GM12878 (cell line): Measurements from ENCODE around the gene C3. TPM values are rescaled to one million over a fixed set of nuclear protein-coding genes. Genes with fewer than 3 reads are reported as not detected.

ENCODE experiments used
- ATAC-seq: fragments of 200-7000 bp; cut with Tn5 transposase; 3 replicates; pipeline ENCODE4 v1.9.1; 2020; ENCODE audit warnings: mild to moderate bottlenecking, moderate library complexity
- BruUV-seq: library from RNA; stranded (reverse); fragments of 400-500 nt; replicated peaks from 2 replicates; lab custom pipeline; 2021; lab: Mats Ljungman, UMichigan
- CTCF ChIA-PET: fragments of 300-600 bp; sonication (Branson Sonifier 250); formaldehyde crosslinking; extraction: SDS; loops from one replicate; lab custom pipeline; 2021; ENCODE audit warnings: inconsistent platforms; lab: Yijun Ruan, JAX
- POLR2A ChIA-PET: fragments of 350-600 bp; formaldehyde crosslinking; extraction: SDS; loops from one replicate; lab custom pipeline; 2021; ENCODE audit warnings: inconsistent platforms; lab: Charles Lee
- RAD21 ChIA-PET: fragments of 300-600 bp; sonication (Branson Sonifier 250); formaldehyde crosslinking; loops from one replicate; lab custom pipeline; 2023; ENCODE audit warnings: antibody characterized with exemption; ENCODE audit not compliant: unreplicated experiment; lab: Charles Lee
- SMC1A ChIA-PET: fragments of 300-600 bp; sonication (Branson Sonifier 250); formaldehyde crosslinking; loops from one replicate; lab custom pipeline; 2023; ENCODE audit not compliant: unreplicated experiment, uncharacterized antibody; lab: Charles Lee
- DNase-seq: peaks from one replicate; pipeline ENCODE4 v3.0.0-alpha.2; 2011; ENCODE audit warnings: low read depth, low spot score
- FAIRE-seq: peaks from 3 replicates; lab custom pipeline; 2011; peaks lifted over from hg19 to GRCh38; lab: Jason Lieb, UNC
- H2AFZ ChIP-seq: 2 replicates; pipeline ENCODE4 v1.6.0; 2011; ENCODE audit warnings: low read depth, low read length, control low read depth; ENCODE audit not compliant: control insufficient read depth
- H3K27ac ChIP-seq: 2 replicates; pipeline ENCODE4 v1.5.1; 2011; ENCODE audit warnings: control low read depth; ENCODE audit not compliant: control insufficient read depth, insufficient read depth
- H3K27me3 ChIP-seq, 2 experiments: replicated peaks in 1 of 2; 2 replicates each; pipeline versions ENCODE4 v1.6.0 to v1.6.1; 2011; ENCODE audit warnings: low read length in 1 of 2; ENCODE audit not compliant: control insufficient read depth in 2 of 2, insufficient read depth in 2 of 2
- H3K36me3 ChIP-seq, 2 experiments: 2 replicates each; pipeline ENCODE4 v1.5.1; 2011; ENCODE audit warnings: low read length in 1 of 2; ENCODE audit not compliant: control insufficient read depth in 2 of 2, insufficient read depth in 2 of 2
- H3K4me1 ChIP-seq: 2 replicates; pipeline ENCODE4 v1.6.1; 2011; ENCODE audit warnings: mild to moderate bottlenecking, low read length, moderate library complexity, mixed read lengths; ENCODE audit not compliant: control insufficient read depth, insufficient read depth
- H3K4me2 ChIP-seq: 2 replicates; pipeline ENCODE4 v1.6.0; 2011; ENCODE audit warnings: control low read depth; ENCODE audit not compliant: control insufficient read depth, insufficient read depth
- H3K4me3 ChIP-seq: fragments of 200-600 bp; sonication (generic); 2 replicates; pipeline ENCODE4 v1.5.1; 2016
- H3K79me2 ChIP-seq: 2 replicates; pipeline ENCODE4 v1.6.0; 2011; ENCODE audit warnings: low read length; ENCODE audit not compliant: control insufficient read depth, insufficient read depth
- H3K9ac ChIP-seq: 2 replicates; pipeline ENCODE4 v1.8.0; 2011; ENCODE audit warnings: low read length, control low read depth, mixed read lengths; ENCODE audit not compliant: control insufficient read depth, insufficient read depth
- H3K9me3 ChIP-seq: replicated peaks from 3 replicates; pipeline ENCODE4 v1.5.1; 2011; ENCODE audit warnings: mild to moderate bottlenecking, low read length; ENCODE audit not compliant: control insufficient read depth, insufficient read depth
- H4K20me1 ChIP-seq: 2 replicates; pipeline ENCODE4 v1.6.0; 2011; ENCODE audit not compliant: control insufficient read depth, insufficient read depth
- CBX5 ChIP-seq: sonication (generic); IDR thresholded peaks from 2 replicates; pipeline ENCODE4 v1.6.1; 2016; ENCODE audit warnings: low read depth, moderate library complexity, mild to moderate bottlenecking, inconsistent platforms
- CEBPB ChIP-seq, 2 experiments: fragments of 150-350 bp in 1 of 2; IDR thresholded peaks; 2 replicates each; pipeline ENCODE4 v1.6.1; 2012 to 2014; ENCODE audit warnings: low read depth in 2 of 2, low read length in 2 of 2, borderline replicate concordance in 1 of 2, inconsistent platforms in 1 of 2
- DPF2 ChIP-seq: fragments of 450-650 bp; IDR thresholded peaks from 2 replicates; pipeline ENCODE4 v1.6.1; 2017; ENCODE audit warnings: mild to moderate bottlenecking
- NR2F1 ChIP-seq: fragments of 450-650 bp; conservative IDR thresholded peaks from 2 replicates; pipeline ENCODE4 v1.6.1; 2017; ENCODE audit warnings: mild to moderate bottlenecking
- PML ChIP-seq: IDR thresholded peaks from 2 replicates; pipeline ENCODE4 v1.6.1; 2012; ENCODE audit warnings: low read length, inconsistent platforms
- POU2F2 ChIP-seq: IDR thresholded peaks from 3 replicates; pipeline ENCODE4 v1.6.1; 2011; ENCODE audit warnings: low read depth, mild to moderate bottlenecking, low read length, borderline replicate concordance
- WGBS: methylation state at CpG from one replicate; pipeline ENCODE4 v1.1.6; 2016; ENCODE audit warnings: low lambda C conversion rate; ENCODE audit not compliant: insufficient replicate concordance, insufficient coverage; ENCODE audit errors: missing lambda C conversion rate; 5-methylcytosine and 5-hydroxymethylcytosine counted together
- in situ Hi-C: fragments of 300-500 bp; cut with MboI; formaldehyde crosslinking; loops from 9 replicates; pipeline ENCODE4 v1.14.3; 2018; ENCODE audit warnings: mixed read lengths
- intact Hi-C: fragments of 100-400 bp; cut with micrococcal nuclease; formaldehyde crosslinking; loops from one replicate; pipeline ENCODE4 v1.14.2; 2022; ENCODE audit not compliant: unreplicated experiment
- polyA plus RNA-seq, 11 experiments: library from polyadenylated mRNA; depleted of rRNA in 4 of 11; unstranded in 6 of 11; stranded (reverse) in 5 of 11; fragments of >200 nt; fragmentation: Nextera tagmentation in 4 of 11; fragmentation: Illumina TruSeq in 1 of 11; extraction: Ambion mirVana in 4 of 11; extraction: Trizol in 1 of 11; gene quantifications; 1 replicate in 1 of 11; 2 replicates in 10 of 11; pipeline versions ENCODE4 v1.2.1 to v1.2.3, GENCODE V29; 2011 to 2016; ENCODE audit warnings: inconsistent platforms in 2 of 11, missing spikeins in 2 of 11, low read depth in 1 of 11
- total RNA-seq, 4 experiments: library from RNA; depleted of rRNA in 3 of 4; stranded (reverse); fragments of >200 nt in 3 of 4; fragmentation: Illumina TruSeq in 1 of 4; extraction: Trizol in 1 of 4; gene quantifications; 2 replicates each; pipeline versions ENCODE4 v1.2.1 to v1.2.3, GENCODE V29; 2013 to 2021

The C3 gene
- total and polyA plus RNA-seq, 10 of the 15 experiments (the other 5 are each of a cell fraction or from before 2014, with no cell fraction given), result 0.20 to 6.7 (median 0.72) TPM

DNA sequence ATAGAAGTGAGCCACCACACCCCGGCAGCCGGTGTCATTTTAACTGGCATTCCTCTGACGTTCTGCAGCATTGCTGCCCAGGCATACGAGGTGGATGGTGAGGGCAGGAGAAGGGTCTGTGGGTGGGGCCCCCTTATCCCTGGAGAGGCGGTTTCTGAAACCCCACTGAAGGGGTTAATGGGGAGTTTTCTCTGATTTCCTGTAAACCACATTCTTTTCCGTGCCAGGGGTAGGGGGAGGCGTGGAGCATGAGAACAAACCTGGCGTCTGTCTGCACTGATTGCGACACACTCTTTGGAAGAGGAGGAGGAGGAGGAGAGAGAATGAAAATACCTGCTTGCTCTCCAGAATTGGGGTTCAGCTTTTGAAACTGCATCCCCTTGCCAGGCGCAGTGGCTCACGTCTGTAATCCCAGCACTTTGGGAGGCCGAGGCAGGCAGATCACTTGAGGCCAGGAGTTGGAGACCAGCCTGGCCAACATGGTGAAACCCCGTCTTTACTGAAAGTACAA is 2.7 kb upstream of the C3 start:
- 60% methylated on average over 13 of the region's 13 CpGs for WGBS
- ChIA-PET SMC1A (interaction anchor here (1.7 kb wide), 1 partner anchor 53 kb away, joined by 5 read pairs; the partner anchor contains the start of gene TNFSF14), POLR2A (interaction anchor here (0.7 kb wide), 4 partner anchors 78 to 188 kb away, joined by 3 to 4 read pairs (median 4); no protein-coding TSS in a partner anchor), RAD21 (interaction anchor here (0.9 to 1.3 kb wide), 2 partner anchors 92 to 207 kb away, joined by 3 read pairs; no protein-coding TSS in a partner anchor), CTCF (interaction anchor here (1.6 kb wide), 1 partner anchor 50 kb away, joined by 4 read pairs; no protein-coding TSS in a partner anchor)
- BruUV-seq, result no TSS peak
- H3K4me1 ChIP-seq, result peaks cover 35% of the 10 kb centered on the region
- no peak overlapping the region for H3K4me2 ChIP-seq
- TF ChIP-seq CEBPB (IDR thresholded peaks at IDR 0.05; ENCODE audit: borderline replicate concordance in 1 of 2, low read depth in 2 of 2, low read length in 2 of 2) (peak in 1 of 2 experiments; percentile 55; a peak in 1 of 4 replicates), POU2F2 (no peak), PML (no peak)
- FAIRE-seq (no peak), ATAC-seq (no peak), DNase-seq (no peak)
- H2AFZ ChIP-seq, result no peak overlapping the region
- in situ Hi-C loops, result no loop called here
- no peak overlapping the region for H3K9ac ChIP-seq
- intact Hi-C loops, result no loop called here
- H3K27me3 ChIP-seq, result no peaks in the 10 kb centered on the region
- H3K36me3 ChIP-seq, result no peaks in the 10 kb centered on the region
- no peak overlapping the region for H3K4me3 ChIP-seq
- H4K20me1 ChIP-seq, result no peaks in the 10 kb centered on the region
- H3K79me2 ChIP-seq, result no peaks in the 10 kb centered on the region
- no peaks in the 10 kb centered on the region for H3K9me3 ChIP-seq
- H3K27ac ChIP-seq, result no peak overlapping the region

DNA sequence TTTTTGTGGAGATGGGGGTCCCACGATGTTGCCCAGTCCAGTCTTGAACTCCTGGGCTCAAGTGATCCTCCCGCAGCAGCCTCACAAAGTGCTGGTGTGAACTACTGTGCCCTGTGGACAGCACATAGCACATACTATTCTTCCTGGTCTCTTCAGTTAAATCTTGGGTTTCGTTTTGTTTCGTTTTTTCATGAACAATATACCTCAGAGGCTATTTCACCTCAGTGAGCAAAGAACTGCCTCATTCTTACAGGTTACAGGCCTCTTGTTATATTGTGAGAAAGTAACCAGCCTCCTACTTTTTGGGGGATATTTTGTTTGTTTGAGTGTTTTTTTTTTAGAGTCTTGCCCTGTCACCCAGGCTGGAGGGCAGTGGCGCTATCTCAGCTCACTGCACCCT is 1.3 kb upstream of the C3 start:
- peak overlapping the region; percentile 38 for H2AFZ ChIP-seq
- H3K79me2 ChIP-seq, result no peaks in the 10 kb centered on the region
- BruUV-seq, result no TSS peak
- FAIRE-seq (no peak), DNase-seq (no peak), ATAC-seq (peak; percentile 86)
- H3K9me3 ChIP-seq, result no peaks in the 10 kb centered on the region
- 25% methylated on average over 5 of the region's 5 CpGs for whole genome bisulfite sequencing
- H3K4me3 ChIP-seq, result 0 out of 2 replicates have a peak overlapping the region, but pooled peaks have one; percentile 4
- intact Hi-C loops, result no loop called here
- ChIA-PET SMC1A (interaction anchor here (1.0 to 2.3 kb wide), 6 partner anchors 14 to 60 kb away, joined by 3 to 7 read pairs (median 5); partner anchors contain the start of gene TNFSF14), CTCF (interaction anchor here (0.6 to 2.3 kb wide), 5 partner anchors 15 to 158 kb away, joined by 3 to 18 read pairs (median 4); partner anchors contain the start of gene GPR108), RAD21 (interaction anchor here (0.9 to 2.3 kb wide), 4 partner anchors 16 to 400 kb away, joined by 3 to 11 read pairs (median 3); partner anchors contain the start of gene GPR108), POLR2A (interaction anchor here (0.6 to 1.0 kb wide), 5 partner anchors 15 to 639 kb away, joined by 3 to 5 read pairs (median 3); partner anchors contain the start of gene GPR108)
- TF ChIP-seq NR2F1, result 0 out of 2 replicates have a peak, but pooled peaks have one; percentile 21
- no peak for TF ChIP-seq CBX5
- 0 out of 2 replicates have a peak, but pooled peaks have one; percentile 9 for TF ChIP-seq DPF2
- in situ Hi-C loops, result no loop called here
- peak overlapping the region; percentile 60 for H3K27ac ChIP-seq
- H3K4me2 ChIP-seq, result peak overlapping the region; percentile 52
- peak overlapping the region; percentile 18 for H3K9ac ChIP-seq
- peaks cover 32% of the 10 kb centered on the region for H3K4me1 ChIP-seq
- no peaks in the 10 kb centered on the region for H4K20me1 ChIP-seq
- H3K27me3 ChIP-seq, result no peaks in the 10 kb centered on the region
- H3K36me3 ChIP-seq, result no peaks in the 10 kb centered on the region
